Erythroblast (primary cell): ENCODE results near the gene TUBB8.

Source experiments
- GATA1 ChIP-seq: IDR thresholded peaks from 2 replicates; pipeline ENCODE4 v1.6.1; 2011; ENCODE audit warnings: low read depth, mild to moderate bottlenecking, control low read depth, low read length, moderate library complexity
- POLR2A ChIP-seq: IDR thresholded peaks from 2 replicates; pipeline ENCODE4 v1.6.1; 2011; ENCODE audit warnings: mild to moderate bottlenecking, low read length

GRCh38 chr10:88253-88652 lies 39.2 kb upstream of the TUBB8 start:
- TF ChIP-seq POLR2A (no peak), GATA1 (no peak)
